Fibroblast of skin of back (primary cell): ENCODE data around the gene FPR3.
"Not testable (repeated sequence)": the region's sequence is repeated elsewhere in the genome, so short reads cannot be mapped to it uniquely, and the experiment has no call there.

ENCODE experiments used
- DNase-seq: peaks from one replicate; pipeline ENCODE4 v3.0.0-alpha.2; 2013

FPR3 gene

GRCh38 chr19:51784109-51784785 lies 10.7 kb upstream of the FPR3 start:
- DNase-seq = no peak

GRCh38 chr19:51784922-51785690 lies 9.9 kb upstream of the FPR3 start:
- DNase-seq = peak; percentile 40

- DNase-seq = no peak
These were observed 8.1 kb upstream of the FPR3 start for GRCh38 chr19:51786646-51787494.

GRCh38 chr19:51788029-51788428 lies 6.9 kb upstream of the FPR3 start:
- DNase-seq = no peak

DNA sequence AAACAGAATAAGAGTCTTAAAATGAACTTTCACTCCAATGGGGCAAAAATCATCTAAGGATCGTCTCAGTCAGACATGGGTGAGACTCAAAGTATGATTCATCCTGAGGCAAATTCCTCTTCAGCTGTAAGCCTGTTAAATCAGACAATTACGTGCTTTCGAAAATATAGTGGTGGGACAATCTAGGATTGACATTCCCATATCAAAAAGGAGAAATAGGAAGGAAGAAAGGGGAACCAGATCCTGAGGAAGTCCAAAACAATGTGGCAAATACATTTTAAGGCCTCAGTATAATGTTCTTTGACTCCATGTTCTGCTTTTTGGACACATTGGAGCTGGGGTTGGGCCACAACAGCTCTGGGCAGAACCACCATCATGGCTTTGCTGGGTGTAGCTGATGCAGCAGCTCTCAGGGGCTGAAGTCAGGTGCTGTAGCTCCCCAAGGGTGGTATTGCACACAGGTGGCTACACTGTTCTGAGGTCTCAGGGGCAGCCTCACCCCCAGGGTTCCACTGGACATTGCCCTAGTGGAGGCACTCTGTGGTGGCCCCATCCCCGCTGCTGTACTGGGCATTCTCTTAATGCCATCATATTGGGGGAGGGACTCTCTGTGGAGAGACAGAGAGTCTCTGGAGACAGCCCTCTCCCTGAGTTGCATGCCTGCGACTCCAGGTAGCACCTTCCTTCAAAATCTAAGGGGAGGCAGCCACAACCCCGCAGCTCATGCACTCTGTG lies 5.7 kb upstream of the FPR3 start:
- DNase-seq = no peak

GRCh38 chr19:51792932-51793331 lies 2.0 kb upstream of the FPR3 start:
- no peak for DNase-seq

DNA sequence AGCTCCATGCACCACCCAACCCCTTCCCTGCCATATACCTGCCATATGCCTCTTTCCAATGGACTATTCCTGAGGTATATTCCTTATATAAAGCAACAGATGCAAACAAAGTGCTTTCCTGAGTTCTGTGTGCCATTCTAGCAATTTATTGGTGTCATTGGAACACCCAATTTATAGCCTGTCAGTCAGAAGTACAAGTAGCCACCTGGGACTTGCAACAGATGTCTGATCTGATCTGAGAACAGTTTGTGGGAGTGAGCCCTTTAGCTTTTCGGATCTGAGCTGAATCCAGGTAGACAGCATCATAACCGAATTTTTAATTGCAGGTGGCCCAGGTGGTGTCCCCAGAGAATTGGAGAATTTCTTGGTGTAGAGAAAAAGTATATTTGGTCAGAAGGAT lies 963 bp upstream of the FPR3 start:
- no peak for DNase-seq

GRCh38 chr19:51796195-51796679 lies 1.3 kb downstream of the FPR3 start:
- no peak for DNase-seq

DNA sequence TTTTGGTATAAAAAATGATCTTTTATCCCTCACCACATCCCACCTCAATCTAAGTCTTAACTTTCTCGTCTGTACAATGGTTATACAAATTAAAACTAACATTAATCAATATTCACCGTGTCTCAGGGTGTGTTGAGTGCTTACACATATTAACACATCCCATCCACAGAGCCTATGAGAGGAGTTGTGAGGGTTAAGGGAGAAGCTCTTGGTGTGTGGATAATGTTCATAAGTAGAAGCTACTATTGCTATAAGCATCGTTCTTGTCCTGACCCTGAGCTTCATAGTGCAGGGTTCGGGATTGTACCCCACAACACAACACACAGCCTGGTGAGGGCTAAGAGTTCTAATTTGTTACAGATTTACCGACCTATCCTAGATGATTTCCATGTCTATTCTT lies 2.5 kb downstream of the FPR3 start:
- DNase-seq = no peak

GRCh38 chr19:51798062-51798461 lies 3.1 kb downstream of the FPR3 start:
- DNase-seq = no peak

DNA sequence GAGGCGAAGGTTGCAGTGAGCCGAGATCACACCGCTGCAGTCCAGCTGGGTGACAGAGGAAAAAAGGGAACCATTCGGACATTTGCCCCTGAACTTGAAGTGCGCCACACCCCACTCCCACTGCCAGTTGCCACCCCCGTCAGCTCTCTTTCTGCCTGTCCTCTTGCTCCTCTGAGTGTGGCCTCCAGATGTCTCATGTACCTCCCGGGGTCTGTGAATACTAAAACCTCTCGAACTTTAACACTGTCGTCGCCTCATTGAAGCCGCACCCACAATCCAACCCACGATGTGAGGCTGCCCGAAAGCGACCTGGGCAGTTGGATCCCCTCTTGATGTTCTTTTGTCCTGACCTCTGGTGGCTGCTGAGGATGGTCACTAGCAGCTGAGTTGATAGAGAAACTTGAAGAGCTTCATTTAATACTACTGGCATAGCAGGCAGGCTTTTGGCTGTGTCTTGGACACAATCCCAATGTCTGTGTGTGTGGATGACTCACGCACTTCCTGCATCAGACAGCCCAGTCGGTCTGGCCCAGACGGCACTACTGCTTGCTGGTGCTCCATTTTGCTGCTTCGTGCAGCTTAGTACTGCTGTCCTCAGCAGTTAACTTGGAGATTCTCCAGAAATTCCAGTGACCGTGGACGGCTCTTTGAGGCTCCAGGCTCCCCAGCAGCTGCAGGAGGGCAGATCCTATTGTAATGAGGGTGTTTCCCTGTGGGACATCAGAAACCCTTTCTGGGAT lies 4.2 kb downstream of the FPR3 start:
- peak; percentile 95 for DNase-seq

DNA sequence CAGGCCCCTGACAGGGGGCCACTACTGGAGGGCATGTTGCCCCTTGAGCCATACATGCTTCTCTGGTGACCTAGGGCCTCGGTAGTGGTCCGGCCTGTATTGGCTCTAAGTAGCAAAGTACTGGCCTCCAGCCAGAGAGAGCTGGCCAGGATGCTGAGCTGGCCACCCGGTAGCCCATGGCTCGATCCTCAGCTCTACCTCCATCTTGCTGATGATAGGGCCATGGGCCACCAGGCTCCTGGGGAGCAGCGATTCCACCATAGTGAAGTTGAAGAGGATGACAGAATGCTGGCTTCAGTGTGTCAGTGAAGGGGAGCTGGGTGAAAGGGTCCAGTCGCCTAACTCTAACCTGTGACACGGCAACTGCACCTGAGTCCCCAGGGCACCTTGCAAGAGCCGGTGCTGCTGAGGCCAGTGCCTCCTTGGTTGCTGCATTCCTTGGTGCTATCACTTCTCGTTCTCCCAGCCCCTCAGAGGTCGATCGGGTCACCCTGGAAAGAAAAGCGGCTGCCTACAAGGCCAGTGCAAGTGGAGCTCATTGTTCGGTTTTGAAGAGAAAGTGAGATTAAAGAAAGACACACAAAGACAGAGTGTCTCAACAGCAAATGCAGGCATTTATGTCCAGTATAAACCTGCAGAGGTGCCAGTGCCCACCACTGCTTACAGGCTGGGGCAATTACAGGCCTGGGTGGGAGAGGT lies 5.0 kb downstream of the FPR3 start:
- DNase-seq = no peak

DNA sequence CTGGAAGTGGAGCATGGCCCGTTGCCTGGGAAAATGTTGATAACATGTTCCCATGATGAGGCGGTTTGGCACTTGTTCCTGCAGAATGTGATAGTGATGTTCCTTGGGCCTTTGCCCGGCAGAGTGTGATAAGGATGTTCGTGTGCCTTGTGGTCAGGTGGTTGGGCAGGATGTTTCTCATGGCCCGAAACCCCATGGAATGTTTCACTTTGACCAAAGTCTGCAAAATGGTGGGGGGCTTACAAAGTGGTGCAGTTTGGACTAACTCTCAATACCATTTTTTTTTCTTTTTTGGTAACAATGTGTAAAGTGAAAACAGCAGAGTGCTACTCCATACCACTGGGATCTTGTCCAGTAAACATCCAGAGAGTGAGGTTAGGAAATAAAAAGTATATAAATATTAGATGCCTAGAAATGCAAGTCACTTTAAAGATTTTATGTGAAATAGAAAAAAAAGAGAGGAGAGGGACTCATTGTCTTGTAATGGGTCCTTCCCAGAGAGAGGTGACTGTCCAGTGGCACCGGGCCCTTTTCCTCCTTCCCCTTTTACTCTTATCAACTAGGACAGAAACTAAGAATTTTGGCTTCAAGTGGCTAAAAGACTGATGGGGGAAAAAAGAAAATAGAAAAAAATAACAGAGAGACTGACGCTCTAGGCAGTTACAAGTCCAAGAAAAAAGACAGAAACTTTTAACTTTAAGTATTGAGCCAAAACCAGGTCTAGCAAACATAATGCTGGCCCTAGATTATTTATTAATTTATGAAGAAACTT lies 5.7 kb downstream of the FPR3 start:
- peak; percentile 44 for DNase-seq

- DNase-seq = no peak
These were observed 7.8 kb downstream of the FPR3 start for GRCh38 chr19:51802775-51803174.

DNA sequence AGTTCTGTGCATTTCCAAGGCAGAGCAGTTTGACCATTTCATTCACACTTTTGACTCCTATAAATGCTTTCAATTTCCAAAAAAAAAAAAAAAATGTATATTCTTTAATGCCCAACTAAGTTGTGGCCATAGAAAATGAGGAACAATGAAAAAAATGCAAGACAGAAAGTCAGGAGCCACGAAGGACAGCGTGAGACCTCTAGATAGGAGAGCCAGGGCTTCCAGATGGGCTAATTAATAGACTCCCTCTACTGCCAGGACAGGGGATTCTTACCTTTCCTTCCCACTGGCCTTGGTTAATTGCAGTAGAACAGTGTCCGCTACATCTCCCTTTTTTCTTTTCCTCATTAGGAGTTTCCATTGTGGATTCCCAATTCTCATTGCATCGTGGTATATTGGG lies 8.6 kb downstream of the FPR3 start:
- no peak for DNase-seq

- no peak for DNase-seq
These were observed 9.0 kb downstream of the FPR3 start for GRCh38 chr19:51803967-51804366.

GRCh38 chr19:51804789-51805188 lies 9.8 kb downstream of the FPR3 start:
- not testable (repeated sequence) for DNase-seq

GRCh38 chr19:51805396-51805795 lies 10.4 kb downstream of the FPR3 start:
- DNase-seq = not testable (repeated sequence)

DNA sequence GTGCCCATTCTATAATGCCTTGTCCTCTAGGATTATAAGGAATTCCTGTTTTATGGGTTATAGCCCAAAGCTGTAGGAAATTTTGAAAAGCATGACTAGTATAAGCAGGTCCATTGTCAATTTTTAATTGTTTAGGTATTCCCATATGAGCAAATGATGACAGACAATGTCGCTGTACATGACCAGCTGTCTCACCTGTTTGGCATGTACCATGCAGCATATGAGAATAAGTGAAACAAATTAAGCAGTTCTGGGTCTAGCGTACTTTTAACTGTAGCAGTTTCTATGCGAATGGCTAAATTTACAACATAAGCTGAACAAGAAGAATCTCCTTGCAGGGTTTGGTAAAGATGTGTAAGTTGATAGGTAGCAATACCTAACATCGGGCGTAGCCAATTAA lies 11.6 kb downstream of the FPR3 start:
- not testable (repeated sequence) for DNase-seq

GRCh38 chr19:51807111-51807701 lies 12.2 kb downstream of the FPR3 start:
- peak; percentile 25 for DNase-seq
